Fibroblast of mammary gland (primary cell): ENCODE measurements around the gene NPIPB13.
A peak's percentile ranks its signal among the peaks of the same experiment; 100 is the strongest.
"Not testable (repeated sequence)": the region's sequence is repeated elsewhere in the genome, so short reads cannot be mapped to it uniquely, and the experiment has no call there.

Experiments
- DNase-seq: peaks from one replicate; pipeline ENCODE4 v3.0.0-alpha.2; 2010; ENCODE audit warnings: low read depth
- H3K4me3 ChIP-seq: 2 replicates; pipeline ENCODE4 v1.5.1; 2011; ENCODE audit warnings: low read depth, mild to moderate bottlenecking, low read length, moderate library complexity; ENCODE audit not compliant: control insufficient read depth

The NPIPB13 gene

GRCh38 chr16:30248379-30248778 lies at the start of gene NPIPB13:
NPIPB13 (minus strand) TSS chr16:30248479; CDS start chr16:30245573, 2,906 bp downstream.
- H3K4me3 ChIP-seq, DNase-seq: not testable (repeated sequence)

DNA sequence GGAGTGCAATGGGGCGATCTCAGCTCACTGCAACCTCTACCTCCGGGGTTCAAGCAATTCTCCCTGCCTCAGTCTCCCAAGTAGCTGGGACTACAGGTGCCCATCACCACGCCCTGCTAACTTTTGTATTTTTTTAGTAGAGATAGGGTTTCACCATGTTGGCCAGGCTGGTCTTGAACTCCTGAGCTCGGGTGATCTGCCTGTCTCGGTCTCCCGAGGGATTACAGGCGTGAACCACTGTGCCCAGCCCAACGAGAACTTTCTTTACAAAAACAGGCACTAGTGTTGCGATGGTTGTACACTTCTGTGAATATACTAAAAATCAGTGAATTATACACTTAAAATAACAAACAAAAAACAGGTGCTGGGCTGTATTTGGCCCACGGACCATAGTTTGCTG lies 34.1 kb upstream of the NPIPB13 start:
- not testable (repeated sequence) for DNase-seq, H3K4me3 ChIP-seq

GRCh38 chr16:30278523-30278922 lies 30.2 kb upstream of the NPIPB13 start:
- DNase-seq, H3K4me3 ChIP-seq: not testable (repeated sequence)

- not testable (repeated sequence) for DNase-seq, H3K4me3 ChIP-seq
Measured at GRCh38 chr16:30217082-30217481, 31.2 kb downstream of the NPIPB13 start.

DNA sequence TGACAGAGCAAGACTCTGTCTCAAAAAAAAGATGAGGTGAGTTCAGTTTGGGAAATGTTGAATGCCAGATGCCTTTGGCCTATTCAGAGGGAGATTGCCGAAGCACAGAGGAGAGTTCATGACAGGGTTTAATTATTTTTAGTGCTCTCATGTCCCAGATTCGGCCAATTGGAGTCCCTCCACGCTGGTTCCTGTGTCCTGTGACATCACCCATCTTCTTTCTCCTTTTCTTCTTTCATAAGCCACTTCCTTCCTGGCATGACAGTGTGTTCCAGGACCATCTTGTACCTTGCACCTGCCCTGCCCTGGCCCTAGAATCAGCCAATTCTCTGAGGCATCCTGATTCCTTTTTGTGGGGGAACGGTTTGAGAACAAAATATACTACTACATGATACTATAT lies 36.9 kb downstream of the NPIPB13 start:
- H3K4me3 ChIP-seq, DNase-seq: not testable (repeated sequence)

GRCh38 chr16:30209032-30209431 lies 39.2 kb downstream of the NPIPB13 start:
- DNase-seq, H3K4me3 ChIP-seq: not testable (repeated sequence)

- DNase-seq, H3K4me3 ChIP-seq: not testable (repeated sequence)
Measured at GRCh38 chr16:30207063-30207704, 41.1 kb downstream of the NPIPB13 start.

DNA sequence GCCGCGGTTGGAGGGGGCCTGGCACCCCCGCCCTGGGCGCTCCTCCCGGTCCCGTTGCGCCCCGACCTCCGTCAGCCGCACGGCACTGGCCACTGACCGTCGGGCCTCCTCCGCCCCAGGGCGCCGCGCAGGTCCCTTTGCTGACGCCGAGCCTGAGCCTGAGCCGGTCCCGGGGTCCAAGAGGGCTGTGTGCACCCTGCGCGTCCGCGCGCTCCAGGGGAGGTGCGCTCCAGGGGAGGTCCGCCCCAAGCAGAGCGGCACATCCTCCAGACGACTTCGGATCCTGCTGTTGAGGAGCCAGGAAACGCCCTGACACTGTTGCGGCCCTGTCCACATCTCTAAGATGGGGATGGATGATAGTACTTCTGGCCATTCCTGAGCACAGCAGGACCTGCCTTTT lies 42.0 kb downstream of the NPIPB13 start:
- H3K4me3 ChIP-seq, DNase-seq: not testable (repeated sequence)

- not testable (repeated sequence) for DNase-seq
- H3K4me3 ChIP-seq: peak overlapping the region; percentile 29
Measured at GRCh38 chr16:30205541-30206236, 42.6 kb downstream of the NPIPB13 start.

DNA sequence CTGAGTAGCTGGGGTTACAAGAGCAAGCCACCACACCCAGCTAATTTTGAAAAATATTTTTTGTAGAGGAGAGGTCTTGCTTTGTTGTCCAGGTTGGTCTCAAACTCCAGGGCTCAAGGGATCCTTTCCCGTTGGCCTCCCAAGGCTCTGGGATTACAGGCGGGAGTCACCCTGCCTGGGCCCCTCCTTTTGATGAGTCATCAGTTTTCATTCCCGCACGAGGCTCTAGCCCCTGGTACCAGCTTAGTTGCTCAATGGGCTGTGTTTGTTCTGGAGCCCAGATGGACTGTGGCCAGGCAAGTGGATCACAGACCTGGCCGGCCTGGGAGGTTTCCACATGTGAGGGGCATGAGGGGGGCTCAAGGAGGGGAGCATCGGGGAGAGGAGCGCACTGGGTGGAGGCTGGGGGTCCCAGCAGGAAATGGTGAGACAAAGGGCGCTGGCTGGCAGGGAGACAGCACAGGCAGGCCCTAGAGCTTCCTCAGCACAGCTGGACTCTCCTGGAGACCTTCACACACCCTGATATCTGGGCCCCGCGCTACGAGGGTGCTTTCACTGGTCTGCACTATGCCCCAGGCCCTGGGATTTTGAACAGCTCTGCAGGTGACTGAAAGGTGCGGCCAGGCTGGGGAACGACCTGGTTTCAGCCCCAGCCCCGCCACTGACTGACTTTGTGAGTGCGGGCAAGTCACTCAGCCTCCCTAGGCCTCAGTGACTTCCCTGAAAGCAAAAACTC lies 48.5 kb downstream of the NPIPB13 start:
- not testable (repeated sequence) for H3K4me3 ChIP-seq, DNase-seq

DNA sequence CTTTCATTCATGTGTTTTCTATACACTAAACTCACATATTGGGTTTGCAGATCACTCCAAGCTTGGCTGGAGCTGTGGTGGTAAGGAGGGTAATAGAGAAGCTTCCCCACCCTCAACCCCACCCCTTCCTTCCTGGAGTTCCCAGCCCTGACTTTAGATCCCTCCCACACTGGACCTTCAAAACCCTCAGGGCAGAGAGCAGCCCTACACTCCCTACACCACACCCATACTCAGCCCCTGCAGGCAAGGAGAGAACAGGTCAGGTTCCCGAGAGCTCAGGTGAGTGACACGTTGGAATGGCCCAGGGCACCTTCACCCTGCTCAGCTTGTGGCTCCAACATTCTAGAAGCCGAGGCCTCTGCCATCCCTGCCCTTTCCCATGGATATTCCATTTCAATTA lies 49.2 kb downstream of the NPIPB13 start, which contains the start of gene SULT1A3:
Gene SULT1A3 (plus strand): TSS at position 207 of the 400 bp plus-strand sequence. CDS start 1,474 bp downstream, outside the sequence.
- not testable (repeated sequence) for DNase-seq, H3K4me3 ChIP-seq
